SU-DHL-6 (cell line): ENCODE data around the gene PIK3R6.

Experiments
- H2AFZ ChIP-seq: fragments of 200-600 bp; sonication (generic); 2 replicates; pipeline ENCODE4 v1.6.1; 2014; ENCODE audit warnings: low read depth, mild to moderate bottlenecking, moderate library complexity, mixed read lengths, antibody characterized with exemption, low read length; ENCODE audit not compliant: severe bottlenecking
- H3F3A ChIP-seq: fragments of 200-600 bp; shearing (Covaris generic); 2 replicates; pipeline ENCODE4 v1.6.0; 2016; ENCODE audit warnings: antibody characterized with exemption, mild to moderate bottlenecking; ENCODE audit not compliant: insufficient read depth
- H3K27ac ChIP-seq: fragments of 200-600 bp; sonication (generic); 2 replicates; pipeline ENCODE4 v1.5.1; 2016; ENCODE audit warnings: low read depth, mild to moderate bottlenecking, low read length, moderate library complexity, mixed read lengths
- H3K27me3 ChIP-seq: fragments of 200-600 bp; sonication (generic), shearing (Covaris generic); 2 replicates; pipeline ENCODE4 v1.6.0; 2014; ENCODE audit warnings: mild to moderate bottlenecking, low read length
- H3K36me3 ChIP-seq: fragments of 200-600 bp; sonication (generic); 2 replicates; pipeline ENCODE4 v1.6.1; 2014; ENCODE audit warnings: mild to moderate bottlenecking, low read length, mixed read lengths
- H3K4me2 ChIP-seq: fragments of 300-600, 200-600 bp; shearing (Covaris generic), sonication (generic); 2 replicates; pipeline ENCODE4 v1.6.0; 2014; ENCODE audit warnings: low read length, low read depth, mild to moderate bottlenecking; ENCODE audit not compliant: poor library complexity, severe bottlenecking
- H3K4me3 ChIP-seq: fragments of 200-600 bp; sonication (generic); 2 replicates; pipeline ENCODE4 v1.5.1; 2014; ENCODE audit warnings: antibody characterized with exemption, low read length, mild to moderate bottlenecking, mixed read lengths; ENCODE audit not compliant: insufficient read depth, poor library complexity, severe bottlenecking
- H3K79me2 ChIP-seq: fragments of 200-600 bp; sonication (generic); 2 replicates; pipeline ENCODE4 v1.6.1; 2014; ENCODE audit warnings: mild to moderate bottlenecking, low read length, moderate library complexity; ENCODE audit not compliant: insufficient read depth
- H3K9ac ChIP-seq: fragments of 200-600 bp; sonication (generic); 2 replicates; pipeline ENCODE4 v1.7.0; 2014; ENCODE audit warnings: mild to moderate bottlenecking, low read length
- H3K9me2 ChIP-seq: fragments of 200-600 bp; sonication (generic); replicated peaks from 2 replicates; pipeline ENCODE4 v1.6.1; 2014; ENCODE audit warnings: low read length; ENCODE audit not compliant: insufficient read depth
- H3K9me3 ChIP-seq: fragments of 200-600 bp; sonication (generic); 2 replicates; pipeline ENCODE4 v1.6.1; 2014; ENCODE audit warnings: low read length, mixed read lengths; ENCODE audit not compliant: insufficient read depth
- H4K20me1 ChIP-seq: fragments of 200-600 bp; sonication (generic); 2 replicates; pipeline ENCODE4 v1.6.1; 2014; ENCODE audit warnings: low read depth, mild to moderate bottlenecking, antibody characterized with exemption, low read length, moderate library complexity, mixed read lengths
- EZH2phosphoT487 ChIP-seq: fragments of 200-600 bp; sonication (generic), shearing (Covaris generic); conservative IDR thresholded peaks from 2 replicates; pipeline ENCODE4 v1.6.1; 2018; ENCODE audit warnings: mild to moderate bottlenecking, antibody characterized with exemption, low read length, moderate library complexity, mixed read lengths
- TF ChIP-seq, protein P1 (sequence below): fragments of 200-600 bp; sonication (generic); IDR thresholded peaks from one replicate; pipeline ENCODE4 v1.5.1; 2017; ENCODE audit warnings: antibody characterized with exemption, mild to moderate bottlenecking, low read length, moderate library complexity; ENCODE audit not compliant: insufficient read depth, poor library complexity, severe bottlenecking

Gene PIK3R6

DNA sequence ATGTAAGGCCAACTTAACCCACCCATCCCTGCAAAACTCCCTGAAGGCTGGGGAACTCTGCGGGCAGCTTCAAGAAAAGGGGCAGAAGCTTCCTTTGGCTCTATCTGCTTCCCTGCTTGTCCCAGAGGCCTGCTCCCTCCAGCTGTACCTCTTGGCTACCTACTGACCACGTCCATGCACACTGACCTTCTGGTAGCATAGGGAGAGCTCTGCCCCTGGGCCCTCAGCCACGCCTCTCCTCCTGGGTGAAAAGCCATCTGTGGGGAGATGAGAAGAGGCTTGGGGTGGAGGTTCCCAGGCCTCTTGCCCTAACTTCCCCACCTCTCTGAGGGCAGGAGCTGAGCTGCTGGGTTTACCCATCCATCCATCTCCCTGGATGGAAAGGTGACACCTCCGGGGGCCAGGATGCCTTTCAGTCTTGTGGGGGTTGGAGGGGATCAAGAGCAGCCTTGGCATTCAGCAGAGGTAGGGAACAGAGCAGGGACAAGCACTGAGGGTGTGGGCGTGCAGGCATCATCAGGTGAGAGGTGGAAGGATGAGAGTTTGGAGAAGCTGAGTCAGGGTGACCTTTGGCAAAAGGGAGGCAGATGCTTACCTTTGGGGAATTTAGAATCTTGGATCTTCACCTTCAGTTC lies 45.0 kb downstream of the PIK3R6 start:
- no peak overlapping the region for H3K9ac ChIP-seq
- no peaks in the 10 kb centered on the region for H3K9me2 ChIP-seq
- H3K27ac ChIP-seq = no peak overlapping the region
- TF ChIP-seq EZH2phosphoT487 = no peak
- TF ChIP-seq, protein P1, sequence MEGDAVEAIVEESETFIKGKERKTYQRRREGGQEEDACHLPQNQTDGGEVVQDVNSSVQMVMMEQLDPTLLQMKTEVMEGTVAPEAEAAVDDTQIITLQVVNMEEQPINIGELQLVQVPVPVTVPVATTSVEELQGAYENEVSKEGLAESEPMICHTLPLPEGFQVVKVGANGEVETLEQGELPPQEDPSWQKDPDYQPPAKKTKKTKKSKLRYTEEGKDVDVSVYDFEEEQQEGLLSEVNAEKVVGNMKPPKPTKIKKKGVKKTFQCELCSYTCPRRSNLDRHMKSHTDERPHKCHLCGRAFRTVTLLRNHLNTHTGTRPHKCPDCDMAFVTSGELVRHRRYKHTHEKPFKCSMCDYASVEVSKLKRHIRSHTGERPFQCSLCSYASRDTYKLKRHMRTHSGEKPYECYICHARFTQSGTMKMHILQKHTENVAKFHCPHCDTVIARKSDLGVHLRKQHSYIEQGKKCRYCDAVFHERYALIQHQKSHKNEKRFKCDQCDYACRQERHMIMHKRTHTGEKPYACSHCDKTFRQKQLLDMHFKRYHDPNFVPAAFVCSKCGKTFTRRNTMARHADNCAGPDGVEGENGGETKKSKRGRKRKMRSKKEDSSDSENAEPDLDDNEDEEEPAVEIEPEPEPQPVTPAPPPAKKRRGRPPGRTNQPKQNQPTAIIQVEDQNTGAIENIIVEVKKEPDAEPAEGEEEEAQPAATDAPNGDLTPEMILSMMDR = no peak
- H3K9me3 ChIP-seq = peaks cover 7% of the 10 kb centered on the region; the same call in 1 of the 2 replicates
- no peak overlapping the region for H3K4me3 ChIP-seq
- H2AFZ ChIP-seq = no peak overlapping the region
- no peaks in the 10 kb centered on the region for H4K20me1 ChIP-seq
- no peaks in the 10 kb centered on the region for H3F3A ChIP-seq
- no peaks in the 10 kb centered on the region for H3K27me3 ChIP-seq
- H3K4me2 ChIP-seq = no peak overlapping the region
- no peaks in the 10 kb centered on the region for H3K36me3 ChIP-seq
- no peaks in the 10 kb centered on the region for H3K79me2 ChIP-seq

DNA sequence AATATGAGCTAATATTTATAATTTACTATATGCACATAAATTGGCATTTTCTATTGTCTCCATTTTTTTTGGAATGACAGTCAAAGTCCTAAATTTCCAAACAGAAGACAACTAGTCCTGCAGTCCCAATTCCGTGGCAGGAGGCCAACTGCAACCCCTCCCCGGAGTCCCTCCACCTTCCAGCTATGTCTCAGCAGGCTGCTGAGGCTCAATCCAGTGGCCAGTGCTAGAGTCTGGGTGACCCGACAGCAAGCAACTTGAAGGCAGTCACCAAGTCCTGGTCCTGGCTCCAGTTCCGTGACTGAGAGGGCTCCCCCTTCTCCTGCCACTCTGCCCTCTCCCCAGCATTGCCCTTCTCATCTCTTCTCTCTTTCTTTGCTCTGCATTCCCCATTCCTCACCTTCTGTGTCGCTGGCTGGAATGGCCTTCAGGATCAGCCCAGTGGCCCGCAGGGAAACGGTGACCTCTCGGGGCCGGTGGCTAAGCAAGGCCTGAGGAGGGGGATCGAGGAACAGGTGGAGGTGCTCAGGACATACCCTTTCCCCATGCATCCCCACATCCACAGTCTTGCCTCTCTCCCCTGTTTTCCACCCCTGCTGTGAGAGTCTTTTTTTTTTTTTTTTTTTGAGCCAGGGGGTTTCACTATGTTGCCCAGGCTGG lies 45.9 kb downstream of the PIK3R6 start:
- Histone ChIP-seq H3K9me2 (no peaks in the 10 kb centered on the region), H3K4me2 (no peak overlapping the region), H4K20me1 (no peaks in the 10 kb centered on the region), H3K79me2 (no peaks in the 10 kb centered on the region), H3K27me3 (no peaks in the 10 kb centered on the region), H3K9me3 (peaks cover 7% of the 10 kb centered on the region; the same call in 1 of the 2 replicates), H3K9ac (no peak overlapping the region), H3K4me3 (no peak overlapping the region), H3K27ac (no peak overlapping the region), H3F3A (no peaks in the 10 kb centered on the region), H3K36me3 (no peaks in the 10 kb centered on the region), H2AFZ (no peak overlapping the region)
- no peak for TF ChIP-seq EZH2phosphoT487
- TF ChIP-seq, protein P1 = no peak

DNA sequence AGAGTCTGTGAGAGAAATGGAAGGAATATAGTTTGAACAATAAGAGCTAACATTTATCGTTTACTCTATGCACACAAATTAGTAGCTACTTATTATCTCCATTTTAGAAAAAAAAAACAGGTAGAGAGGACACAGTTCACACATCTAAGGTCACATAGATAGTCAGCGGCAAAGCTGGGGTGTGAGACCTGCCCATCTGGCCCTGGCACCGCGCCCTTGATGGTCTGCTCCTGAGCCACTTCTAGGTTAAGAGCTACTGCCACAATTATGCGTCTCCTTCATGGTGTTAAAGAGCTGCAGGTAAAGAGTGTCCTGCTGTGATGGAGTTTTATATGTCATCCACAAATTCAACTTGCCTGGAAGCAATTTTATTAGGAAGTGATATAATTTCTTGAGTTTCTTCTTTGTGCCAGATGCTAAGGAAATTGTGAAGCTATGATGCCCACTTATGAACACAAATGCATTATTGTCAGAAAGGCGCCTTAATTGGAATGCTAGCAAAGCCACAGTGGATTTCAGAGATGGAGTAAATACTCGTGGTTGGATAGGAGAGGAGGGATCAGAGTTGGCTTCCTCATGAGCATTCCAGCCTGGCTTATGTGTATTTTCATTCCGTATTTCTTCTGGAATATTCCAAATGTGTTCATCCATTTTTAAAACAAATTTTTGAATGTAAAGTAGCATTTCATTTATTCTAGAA lies 47.0 kb downstream of the PIK3R6 start:
- H2AFZ ChIP-seq = no peak overlapping the region
- H3K9ac ChIP-seq = no peak overlapping the region
- H3K4me3 ChIP-seq = no peak overlapping the region
- no peaks in the 10 kb centered on the region for H3K27me3 ChIP-seq
- H4K20me1 ChIP-seq = no peaks in the 10 kb centered on the region
- H3K36me3 ChIP-seq = no peaks in the 10 kb centered on the region
- no peaks in the 10 kb centered on the region for H3K79me2 ChIP-seq
- H3K4me2 ChIP-seq = no peak overlapping the region
- no peaks in the 10 kb centered on the region for H3K9me2 ChIP-seq
- H3K27ac ChIP-seq = no peak overlapping the region
- TF ChIP-seq, protein P1 = no peak
- TF ChIP-seq EZH2phosphoT487 = no peak
- H3K9me3 ChIP-seq = peaks cover 7% of the 10 kb centered on the region; the same call in 1 of the 2 replicates
- no peaks in the 10 kb centered on the region for H3F3A ChIP-seq
